ENCODE data around the gene ADCY1.

- TF ChIP-seq CTCF (IDR thresholded peaks at IDR 0.05; ENCODE audit: low read depth, low read length) (no peak), EZH2phosphoT487 (IDR thresholded peaks at IDR 0.05; ENCODE audit: low read depth) (no peak)
These were observed 116.6 kb downstream of the ADCY1 start for GRCh38 chr7:45690762-45691150.

Data from OCI-LY3 (cell line).